Tibial nerve (tissue), 4 donors: ENCODE results near the gene UGT1A3. TPM values are rescaled to one million over a fixed set of nuclear protein-coding genes. Genes with fewer than 3 reads are reported as not detected.
"Not testable (repeated sequence)": the region's sequence is repeated elsewhere in the genome, so short reads cannot be mapped to it uniquely, and the experiment has no call there.

Source experiments
- DNase-seq, 2 donors: peaks; one replicate each; pipeline ENCODE4 v3.0.0-alpha.2; 2019; ENCODE audit warnings: low spot score in 2 of 2
- H3K27ac ChIP-seq, 4 donors: fragments of 200-600 bp; sonication (generic) in 3 of 4; one replicate each; pipeline ENCODE4 v1.5.1; 2017 to 2019; ENCODE audit warnings: mild to moderate bottlenecking in 1 of 4
- H3K27me3 ChIP-seq, 2 donors: fragments of 200-600 bp; sonication (generic) in 1 of 2; one replicate each; pipeline versions ENCODE4 v1.5.1 to v1.6.0; 2017 to 2019
- H3K36me3 ChIP-seq, 3 donors: fragments of 200-600 bp; sonication (generic); one replicate each; pipeline ENCODE4 v1.5.1; 2018 to 2019
- H3K4me1 ChIP-seq, 4 donors: fragments of 200-600 bp; sonication (generic) in 3 of 4; one replicate each; pipeline ENCODE4 v1.5.1; 2017 to 2019
- H3K4me3 ChIP-seq, 4 donors: fragments of 200-600 bp; sonication (generic) in 3 of 4; one replicate each; pipeline ENCODE4 v1.5.1; 2017 to 2019; ENCODE audit warnings: mild to moderate bottlenecking in 1 of 4, moderate library complexity in 1 of 4
- H3K9me3 ChIP-seq, 4 donors: fragments of 200-600 bp; sonication (generic) in 3 of 4; one replicate each; pipeline ENCODE4 v1.5.1; 2017 to 2019
- CTCF ChIP-seq, 5 experiments: fragments of 200-600 bp in 3 of 5; fragments of 450-650 bp in 2 of 5; sonication (generic) in 3 of 5; IDR thresholded peaks; one replicate each; pipeline ENCODE4 v1.5.1; 2016 to 2019; ENCODE audit warnings: antibody characterized with exemption in 5 of 5, mild to moderate bottlenecking in 3 of 5, moderate library complexity in 2 of 5
- EP300 ChIP-seq, 2 donors: sonication (generic); formaldehyde crosslinking; IDR thresholded peaks; one replicate each; pipeline ENCODE4 v1.6.1; 2017; ENCODE audit warnings: antibody characterized with exemption in 2 of 2, mild to moderate bottlenecking in 1 of 2
- POLR2A ChIP-seq, 2 donors: fragments of 450-650 bp; IDR thresholded peaks; one replicate each; pipeline ENCODE4 v1.6.1; 2017; ENCODE audit warnings: antibody characterized with exemption in 2 of 2, mild to moderate bottlenecking in 2 of 2, moderate library complexity in 2 of 2
- WGBS, 2 donors: methylation state at CpG; one replicate each; pipeline ENCODE4 v1.1.5; 2018; 5-methylcytosine and 5-hydroxymethylcytosine counted together
- total RNA-seq, 4 donors: library from RNA; depleted of rRNA; stranded (reverse); fragments of >200 nt; gene quantifications; one replicate each; pipeline ENCODE4 v1.1.0, GENCODE V29; 2016

The UGT1A3 gene
- total RNA-seq, 4 donors from 2014 or later: not detected

- no peaks in the 10 kb centered on the region for H3K27me3 ChIP-seq
- H3K36me3 ChIP-seq: no peaks in the 10 kb centered on the region
- WGBS, 2 donors: 77 to 82% methylated on average over 2 of the region's 2 CpGs
- H3K4me3 ChIP-seq: no peak overlapping the region
- H3K4me1 ChIP-seq: no peaks in the 10 kb centered on the region
- H3K27ac ChIP-seq: no peak overlapping the region
- TF ChIP-seq CTCF (IDR thresholded peaks at IDR 0.05): no peak
- TF ChIP-seq POLR2A (IDR thresholded peaks at IDR 0.05): no peak
- no peak for TF ChIP-seq EP300 (IDR thresholded peaks at IDR 0.05)
- H3K9me3 ChIP-seq: no peaks in the 10 kb centered on the region
- no peak for DNase-seq
Measured at GRCh38 chr2:233714121-233714520, 14.7 kb upstream of the UGT1A3 start.

- TF ChIP-seq POLR2A (IDR thresholded peaks at IDR 0.05): no peak
- TF ChIP-seq EP300 (IDR thresholded peaks at IDR 0.05): no peak
- no peak for TF ChIP-seq CTCF (IDR thresholded peaks at IDR 0.05)
- H3K9me3 ChIP-seq: no peaks in the 10 kb centered on the region
- H3K4me3 ChIP-seq: no peak within 1 kb of the TSS
- H3K36me3 ChIP-seq: no peaks in the 10 kb centered on the region
- WGBS, 2 donors: 52 to 66% methylated on average over 7 of the region's 7 CpGs
- DNase-seq: no peak
- no peak within 1 kb of the TSS for H3K27ac ChIP-seq
- no peaks in the 10 kb centered on the region for H3K27me3 ChIP-seq
- H3K4me1 ChIP-seq: no peaks in the 10 kb centered on the region
Measured at GRCh38 chr2:233718552-233718951, 10.3 kb upstream of the UGT1A3 start, which contains the start of gene UGT1A4. Gene UGT1A4, plus strand, starts transcription at chr2:233718736. Its CDS starts 85 bp downstream, at chr2:233718821.

- not testable (repeated sequence) for H3K4me1 ChIP-seq, H3K4me3 ChIP-seq, H3K36me3 ChIP-seq, H3K9me3 ChIP-seq, H3K27me3 ChIP-seq, DNase-seq, H3K27ac ChIP-seq
- 83 to 92% methylated on average over 14 of the region's 14 CpGs for WGBS, 2 donors
Measured at GRCh38 chr2:233736868-233737653, 8.2 kb downstream of the UGT1A3 start.

- no peak for TF ChIP-seq POLR2A (IDR thresholded peaks at IDR 0.05)
- no peak for TF ChIP-seq EP300 (IDR thresholded peaks at IDR 0.05)
- TF ChIP-seq CTCF (IDR thresholded peaks at IDR 0.05): no peak
- WGBS, 2 donors: 69 to 78% methylated on average over 2 of the region's 2 CpGs
- DNase-seq: no peak
- Histone ChIP-seq H3K4me3 (no peak overlapping the region), H3K4me1 (no peaks in the 10 kb centered on the region), H3K27ac (no peak overlapping the region), H3K36me3 (no peaks in the 10 kb centered on the region), H3K9me3 (no peaks in the 10 kb centered on the region), H3K27me3 (no peaks in the 10 kb centered on the region)
Measured at GRCh38 chr2:233740870-233741269, 12.0 kb downstream of the UGT1A3 start.

GRCh38 chr2:233743464-233744259 lies 14.8 kb downstream of the UGT1A3 start:
- no peaks in the 10 kb centered on the region for H3K36me3 ChIP-seq
- no peak for DNase-seq
- TF ChIP-seq CTCF (IDR thresholded peaks at IDR 0.05) (no peak), EP300 (IDR thresholded peaks at IDR 0.05) (no peak), POLR2A (IDR thresholded peaks at IDR 0.05) (no peak)
- H3K4me1 ChIP-seq: no peaks in the 10 kb centered on the region
- no peak overlapping the region for H3K27ac ChIP-seq
- 90 to 96% methylated on average over 46 of the region's 46 CpGs for WGBS, 2 donors
- H3K4me3 ChIP-seq: no peak overlapping the region
- H3K27me3 ChIP-seq: no peaks in the 10 kb centered on the region
- H3K9me3 ChIP-seq: no peaks in the 10 kb centered on the region
